ENCODE measurements around the gene IFNK. TPM values are rescaled to one million over a fixed set of nuclear protein-coding genes. Genes with fewer than 3 reads are reported as not detected.

IFNK gene, protein sequence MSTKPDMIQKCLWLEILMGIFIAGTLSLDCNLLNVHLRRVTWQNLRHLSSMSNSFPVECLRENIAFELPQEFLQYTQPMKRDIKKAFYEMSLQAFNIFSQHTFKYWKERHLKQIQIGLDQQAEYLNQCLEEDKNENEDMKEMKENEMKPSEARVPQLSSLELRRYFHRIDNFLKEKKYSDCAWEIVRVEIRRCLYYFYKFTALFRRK
- not detected for polyA plus RNA-seq (2013, experiment 1 of 2)
- not detected for polyA plus RNA-seq (2013, experiment 2 of 2)

GRCh38 chr9:27524236-27524635 is at the start of gene IFNK:
Gene IFNK (plus strand): TSS chr9:27524290. CDS start chr9:27524337, 47 bp downstream.
- Histone ChIP-seq H3K27me3 (ENCODE audit: control insufficient read depth in 3 of 3, insufficient read depth in 3 of 3, low read depth in 1 of 3, low read length in 3 of 3) (no peaks in the 10 kb centered on the region), H2AFZ (ENCODE audit: low read length) (no peak within 1 kb of the TSS), H3K9me3 (replicated peaks in 1 of 2; ENCODE audit: control insufficient read depth in 2 of 2, insufficient read depth in 1 of 2, low read depth in 1 of 2, low read length in 2 of 2) (peaks cover 0 to 5% of the 10 kb centered on the region in 2 donors), H2BK5ac (ENCODE audit: low read length) (no peak within 1 kb of the TSS), H3K27ac (replicated peaks; ENCODE audit: low read length) (no peak within 1 kb of the TSS), H3K4ac (ENCODE audit: low read length) (no peak within 1 kb of the TSS), H3K4me3 (ENCODE audit: low read length in 2 of 2) (no peak within 1 kb of the TSS), H3K9ac (ENCODE audit: low read depth, low read length, poor library complexity) (no peak within 1 kb of the TSS), H4K8ac (ENCODE audit: low read depth, low read length) (no peak within 1 kb of the TSS), H2AK5ac (ENCODE audit: low read depth, low read length) (no peak within 1 kb of the TSS), H3K23ac (ENCODE audit: low read depth, low read length, poor library complexity) (no peak within 1 kb of the TSS), H2BK15ac (ENCODE audit: low read length) (no peak within 1 kb of the TSS), H3K18ac (ENCODE audit: low read length) (no peak within 1 kb of the TSS), H3K79me1 (ENCODE audit: low read depth, low read length) (no peaks in the 10 kb centered on the region), H3K14ac (ENCODE audit: low read length) (no peak within 1 kb of the TSS), H2BK12ac (ENCODE audit: low read length) (no peak within 1 kb of the TSS), H3K4me1 (ENCODE audit: control insufficient read depth in 2 of 2, insufficient read depth in 1 of 2, low read depth in 1 of 2, low read length in 2 of 2) (peaks cover 6 to 7% of the 10 kb centered on the region in 2 donors), H3K4me2 (ENCODE audit: insufficient read depth, low read length, poor library complexity, severe bottlenecking) (no peak within 1 kb of the TSS), H3K36me3 (replicated peaks in 1 of 2; ENCODE audit: control insufficient read depth in 2 of 2, insufficient read depth in 2 of 2, low read length in 2 of 2) (peaks cover 2 to 43% of the 10 kb centered on the region in 2 donors), H4K91ac (ENCODE audit: low read depth, low read length, poor library complexity) (no peak within 1 kb of the TSS), H2BK120ac (ENCODE audit: low read depth, low read length) (no peak within 1 kb of the TSS)
- no CpG with 5 or more reads among the region's 2 CpGs for WGBS, 2 donors (ENCODE audit: extremely low coverage in 2 of 2, insufficient read length in 2 of 2, insufficient replicate concordance in 1 of 2)
- no peak for DNase-seq (ENCODE audit: low spot score)

DNA sequence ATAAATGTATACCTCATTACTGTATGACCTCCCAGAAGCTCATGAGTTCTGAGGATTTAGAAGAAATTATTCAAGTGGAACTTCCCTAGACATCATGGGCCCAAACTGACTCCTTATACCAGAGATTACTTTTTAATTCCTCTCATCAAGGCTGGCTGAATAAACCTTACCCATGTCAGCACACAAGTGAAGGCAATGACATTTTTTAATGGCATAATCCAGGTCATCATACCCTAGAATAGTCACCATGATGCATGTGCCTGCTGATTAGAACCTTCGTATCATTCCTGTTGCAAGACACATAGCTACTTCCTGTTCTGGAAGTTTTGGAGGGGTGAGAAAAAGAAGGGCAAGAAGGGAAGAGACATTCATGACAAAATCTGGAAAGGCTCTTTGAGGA is 49.8 kb upstream of the IFNK start:
- no peak overlapping the region for H3K14ac ChIP-seq (ENCODE audit: low read length)
- no peak overlapping the region for H3K4me2 ChIP-seq (ENCODE audit: insufficient read depth, low read length, poor library complexity, severe bottlenecking)

DNA sequence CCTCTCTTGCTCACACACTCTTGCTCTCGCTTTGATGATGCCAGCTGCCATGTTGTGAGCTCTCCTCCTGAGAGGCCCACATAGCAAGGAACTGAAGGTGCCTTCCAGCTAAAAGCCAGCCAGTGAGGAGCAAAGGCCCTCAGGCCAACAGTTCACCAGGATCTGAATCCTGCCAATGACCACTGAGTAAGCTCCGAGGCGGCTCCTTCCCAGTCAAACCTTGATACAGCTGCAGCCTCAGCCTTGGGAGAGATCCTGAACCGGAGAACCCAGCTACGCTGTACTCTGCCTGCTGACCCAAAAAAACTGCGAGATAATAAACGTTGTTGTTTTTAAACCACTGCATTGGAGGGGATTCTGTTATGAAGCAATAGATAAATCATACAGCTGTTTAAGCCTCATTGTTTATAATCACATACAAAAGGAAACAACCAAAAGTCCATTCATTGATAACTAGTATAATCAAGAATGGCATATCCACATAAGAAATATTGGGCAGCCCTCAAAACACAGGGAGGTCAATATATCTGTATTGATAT is 49.0 kb upstream of the IFNK start:
- H3K4me2 ChIP-seq (ENCODE audit: insufficient read depth, low read length, poor library complexity, severe bottlenecking) = no peak overlapping the region
- DNase-seq (ENCODE audit: low spot score) = no peak
- H3K18ac ChIP-seq (ENCODE audit: low read length) = no peak overlapping the region
- H3K4me3 ChIP-seq (ENCODE audit: low read length in 2 of 2) = no peak overlapping the region
- H3K9ac ChIP-seq (ENCODE audit: low read depth, low read length, poor library complexity) = no peak overlapping the region
- H2AK5ac ChIP-seq (ENCODE audit: low read depth, low read length) = no peak overlapping the region
- H2AFZ ChIP-seq (ENCODE audit: low read length) = no peak overlapping the region
- peaks cover 0 to 17% of the 10 kb centered on the region in 2 donors for H3K4me1 ChIP-seq (ENCODE audit: control insufficient read depth in 2 of 2, insufficient read depth in 1 of 2, low read depth in 1 of 2, low read length in 2 of 2)
- H4K91ac ChIP-seq (ENCODE audit: low read depth, low read length, poor library complexity) = no peak overlapping the region
- peaks cover 4% of the 10 kb centered on the region for H3K79me1 ChIP-seq (ENCODE audit: low read depth, low read length)
- no peaks in the 10 kb centered on the region for H3K27me3 ChIP-seq (ENCODE audit: control insufficient read depth in 3 of 3, insufficient read depth in 3 of 3, low read depth in 1 of 3, low read length in 3 of 3)
- H2BK120ac ChIP-seq (ENCODE audit: low read depth, low read length) = no peak overlapping the region
- H3K14ac ChIP-seq (ENCODE audit: low read length) = no peak overlapping the region
- peaks cover 0 to 60% of the 10 kb centered on the region in 2 donors for H3K36me3 ChIP-seq (replicated peaks in 1 of 2; ENCODE audit: control insufficient read depth in 2 of 2, insufficient read depth in 2 of 2, low read length in 2 of 2)
- peaks cover 0 to 34% of the 10 kb centered on the region in 2 donors for H3K9me3 ChIP-seq (replicated peaks in 1 of 2; ENCODE audit: control insufficient read depth in 2 of 2, insufficient read depth in 1 of 2, low read depth in 1 of 2, low read length in 2 of 2)
- H2BK5ac ChIP-seq (ENCODE audit: low read length) = no peak overlapping the region
- no peak overlapping the region for H2BK15ac ChIP-seq (ENCODE audit: low read length)
- no peak overlapping the region for H3K4ac ChIP-seq (ENCODE audit: low read length)
- no peak overlapping the region for H4K8ac ChIP-seq (ENCODE audit: low read depth, low read length)
- H3K27ac ChIP-seq (replicated peaks; ENCODE audit: low read length) = no peak overlapping the region
- no peak overlapping the region for H2BK12ac ChIP-seq (ENCODE audit: low read length)
- no CpG with 5 or more reads among the region's 7 CpGs for WGBS, 2 donors (ENCODE audit: extremely low coverage in 2 of 2, insufficient read length in 2 of 2, insufficient replicate concordance in 1 of 2)
- H3K23ac ChIP-seq (ENCODE audit: low read depth, low read length, poor library complexity) = no peak overlapping the region

More for the DNA sequence above, 49.8 kb upstream of the IFNK start:
- Histone ChIP-seq H2BK12ac (ENCODE audit: low read length) (no peak overlapping the region), H3K27ac (replicated peaks; ENCODE audit: low read length) (no peak overlapping the region), H3K9ac (ENCODE audit: low read depth, low read length, poor library complexity) (no peak overlapping the region), H3K4ac (ENCODE audit: low read length) (no peak overlapping the region), H3K4me1 (ENCODE audit: control insufficient read depth in 2 of 2, insufficient read depth in 1 of 2, low read depth in 1 of 2, low read length in 2 of 2) (peaks cover 0 to 19% of the 10 kb centered on the region in 2 donors), H2BK5ac (ENCODE audit: low read length) (no peak overlapping the region), H2BK15ac (ENCODE audit: low read length) (no peak overlapping the region), H3K4me3 (ENCODE audit: low read length in 2 of 2) (no peak overlapping the region), H2AFZ (ENCODE audit: low read length) (no peak overlapping the region), H3K27me3 (ENCODE audit: control insufficient read depth in 3 of 3, insufficient read depth in 3 of 3, low read depth in 1 of 3, low read length in 3 of 3) (no peaks in the 10 kb centered on the region), H2AK5ac (ENCODE audit: low read depth, low read length) (no peak overlapping the region), H3K18ac (ENCODE audit: low read length) (no peak overlapping the region), H4K91ac (ENCODE audit: low read depth, low read length, poor library complexity) (no peak overlapping the region), H3K79me1 (ENCODE audit: low read depth, low read length) (peaks cover 4% of the 10 kb centered on the region), H3K9me3 (replicated peaks in 1 of 2; ENCODE audit: control insufficient read depth in 2 of 2, insufficient read depth in 1 of 2, low read depth in 1 of 2, low read length in 2 of 2) (peaks cover 0 to 27% of the 10 kb centered on the region in 2 donors), H4K8ac (ENCODE audit: low read depth, low read length) (no peak overlapping the region), H3K36me3 (replicated peaks in 1 of 2; ENCODE audit: control insufficient read depth in 2 of 2, insufficient read depth in 2 of 2, low read length in 2 of 2) (peaks cover 0 to 65% of the 10 kb centered on the region in 2 donors), H3K23ac (ENCODE audit: low read depth, low read length, poor library complexity) (no peak overlapping the region), H2BK120ac (ENCODE audit: low read depth, low read length) (no peak overlapping the region)
- no peak for DNase-seq (ENCODE audit: low spot score)
- WGBS, 2 donors (ENCODE audit: extremely low coverage in 2 of 2, insufficient read length in 2 of 2, insufficient replicate concordance in 1 of 2) = no CpG with 5 or more reads among the region's 1 CpG

- Histone ChIP-seq H3K36me3 (replicated peaks in 1 of 2; ENCODE audit: control insufficient read depth in 2 of 2, insufficient read depth in 2 of 2, low read length in 2 of 2) (peaks cover 0 to 44% of the 10 kb centered on the region in 2 donors), H3K9ac (ENCODE audit: low read depth, low read length, poor library complexity) (no peak overlapping the region), H2BK15ac (ENCODE audit: low read length) (no peak overlapping the region), H3K14ac (ENCODE audit: low read length) (no peak overlapping the region), H2AFZ (ENCODE audit: low read length) (no peak overlapping the region), H3K23ac (ENCODE audit: low read depth, low read length, poor library complexity) (no peak overlapping the region), H3K27ac (replicated peaks; ENCODE audit: low read length) (no peak overlapping the region), H3K79me1 (ENCODE audit: low read depth, low read length) (peaks cover 4% of the 10 kb centered on the region), H4K8ac (ENCODE audit: low read depth, low read length) (no peak overlapping the region), H3K4me1 (ENCODE audit: control insufficient read depth in 2 of 2, insufficient read depth in 1 of 2, low read depth in 1 of 2, low read length in 2 of 2) (peaks cover 0 to 10% of the 10 kb centered on the region in 2 donors), H3K18ac (ENCODE audit: low read length) (no peak overlapping the region), H2BK120ac (ENCODE audit: low read depth, low read length) (no peak overlapping the region), H3K4me3 (ENCODE audit: low read length in 2 of 2) (no peak overlapping the region), H2BK12ac (ENCODE audit: low read length) (no peak overlapping the region), H3K4ac (ENCODE audit: low read length) (no peak overlapping the region), H3K27me3 (ENCODE audit: control insufficient read depth in 3 of 3, insufficient read depth in 3 of 3, low read depth in 1 of 3, low read length in 3 of 3) (no peaks in the 10 kb centered on the region), H3K4me2 (ENCODE audit: insufficient read depth, low read length, poor library complexity, severe bottlenecking) (no peak overlapping the region), H2BK5ac (ENCODE audit: low read length) (no peak overlapping the region), H4K91ac (ENCODE audit: low read depth, low read length, poor library complexity) (no peak overlapping the region), H3K9me3 (replicated peaks in 1 of 2; ENCODE audit: control insufficient read depth in 2 of 2, insufficient read depth in 1 of 2, low read depth in 1 of 2, low read length in 2 of 2) (peaks cover 0 to 43% of the 10 kb centered on the region in 2 donors), H2AK5ac (ENCODE audit: low read depth, low read length) (peak overlapping the region; percentile 44)
- no CpG with 5 or more reads among the region's 6 CpGs for WGBS, 2 donors (ENCODE audit: extremely low coverage in 2 of 2, insufficient read length in 2 of 2, insufficient replicate concordance in 1 of 2)
- DNase-seq (ENCODE audit: low spot score) = no peak
Measured at GRCh38 chr9:27476870-27477515, 47.1 kb upstream of the IFNK start.

All from neuronal stem cell (in vitro differentiated cells).